Upper lobe of right lung (tissue), 1 donor: ENCODE measurements around the gene LTA. TPM values are rescaled to one million over a fixed set of nuclear protein-coding genes. Genes with fewer than 3 reads are reported as not detected.
"Not testable (repeated sequence)": the region's sequence is repeated elsewhere in the genome, so short reads cannot be mapped to it uniquely, and the experiment has no call there.

Source experiments
- ATAC-seq: fragments of 200-7000 bp; cut with Tn5 transposase; one replicate; pipeline ENCODE4 v1.9.1; 2020; ENCODE audit warnings: mild to moderate bottlenecking, moderate library complexity
- DNase-seq: peaks from one replicate; pipeline ENCODE4 v3.0.0-alpha.2; 2020
- H3K27ac ChIP-seq: fragments of 200-600 bp; one replicate; pipeline ENCODE4 v1.8.0; 2022
- H3K27me3 ChIP-seq: fragments of 200-600 bp; one replicate; pipeline ENCODE4 v1.8.0; 2022; ENCODE audit warnings: mild to moderate bottlenecking
- H3K36me3 ChIP-seq: fragments of 200-600 bp; one replicate; pipeline ENCODE4 v1.8.0; 2022
- H3K4me1 ChIP-seq: fragments of 200-600 bp; one replicate; pipeline ENCODE4 v1.8.0; 2022
- H3K4me3 ChIP-seq: fragments of 200-600 bp; one replicate; pipeline ENCODE4 v1.8.0; 2022; ENCODE audit warnings: mild to moderate bottlenecking
- H3K9me3 ChIP-seq: fragments of 200-600 bp; one replicate; pipeline ENCODE4 v1.8.0; 2022
- CTCF ChIP-seq: fragments of 200-600 bp; IDR thresholded peaks from one replicate; pipeline ENCODE4 v1.8.0; 2022; ENCODE audit warnings: antibody characterized with exemption
- intact Hi-C: fragments of 100-400 bp; cut with DNase I; formaldehyde crosslinking; loops from one replicate; pipeline ENCODE4 v1.11.0; 2022
- total RNA-seq: library from RNA; stranded (reverse); fragmentation: NEBNext Ultra II Directional; extraction: Animal tissue kit (Norgen Biotek cat#: 25700); gene quantifications from one replicate; pipeline ENCODE4 v1.2.1, GENCODE V29; 2021
- donor health status: DM: no; HTN: yes; CAD: no; lungs with severe emphysema.

Gene LTA
- total RNA-seq, 1 donor from 2014 or later = 0.46 TPM

- TF ChIP-seq CTCF = peak; percentile 22
- H3K27me3 ChIP-seq = no peaks in the 10 kb centered on the region
- no peak for DNase-seq
- H3K4me1 ChIP-seq = peaks cover 16% of the 10 kb centered on the region
- intact Hi-C loops = no loop called here
- no peak overlapping the region for H3K4me3 ChIP-seq
- peak overlapping the region; percentile 60 for H3K27ac ChIP-seq
- H3K9me3 ChIP-seq = no peaks in the 10 kb centered on the region
- no peaks in the 10 kb centered on the region for H3K36me3 ChIP-seq
- no peak for ATAC-seq
These were observed 13.4 kb downstream of the LTA start for GRCh38 chr6:31585491-31585890.

- Histone ChIP-seq H3K36me3 (no peaks in the 10 kb centered on the region), H3K9me3 (no peaks in the 10 kb centered on the region), H3K4me1 (peaks cover 16% of the 10 kb centered on the region), H3K4me3 (peak within 1 kb of the TSS; percentile 35), H3K27ac (peak within 1 kb of the TSS; percentile 60), H3K27me3 (no peaks in the 10 kb centered on the region)
- TF ChIP-seq CTCF = no peak
- intact Hi-C loops = no loop called here
- peak; percentile 64 for DNase-seq
- ATAC-seq = peak; percentile 71
These were observed 13.9 kb downstream of the LTA start, which contains the start of gene LST1 for GRCh38 chr6:31586008-31586407. Gene LST1 (plus strand): TSS chr6:31586277. CDS start chr6:31587300, 1,023 bp downstream.

GRCh38 chr6:31586599-31587281 lies 14.7 kb downstream of the LTA start:
- intact Hi-C loops = no loop called here
- Histone ChIP-seq H3K4me3 (peak overlapping the region; percentile 35), H3K9me3 (no peaks in the 10 kb centered on the region), H3K27me3 (no peaks in the 10 kb centered on the region), H3K36me3 (no peaks in the 10 kb centered on the region), H3K27ac (peak overlapping the region; percentile 60), H3K4me1 (peaks cover 12% of the 10 kb centered on the region)
- DNase-seq = peak; percentile 68
- no peak for TF ChIP-seq CTCF
- ATAC-seq = peak; percentile 80

GRCh38 chr6:31587791-31588777 lies 16.0 kb downstream of the LTA start:
- H3K9me3 ChIP-seq = no peaks in the 10 kb centered on the region
- peaks cover 10% of the 10 kb centered on the region for H3K4me1 ChIP-seq
- ATAC-seq (no peak), DNase-seq (no peak)
- no peak for TF ChIP-seq CTCF
- no peaks in the 10 kb centered on the region for H3K27me3 ChIP-seq
- intact Hi-C loops = no loop called here
- peak overlapping the region; percentile 35 for H3K4me3 ChIP-seq
- no peaks in the 10 kb centered on the region for H3K36me3 ChIP-seq
- peak overlapping the region; percentile 60 for H3K27ac ChIP-seq

- H3K9me3 ChIP-seq = no peaks in the 10 kb centered on the region
- H3K36me3 ChIP-seq = no peaks in the 10 kb centered on the region
- no peak for TF ChIP-seq CTCF
- ATAC-seq (peak; percentile 55), DNase-seq (peak; percentile 65)
- H3K27ac ChIP-seq = no peak overlapping the region
- no peaks in the 10 kb centered on the region for H3K27me3 ChIP-seq
- intact Hi-C loops = no loop called here
- no peak overlapping the region for H3K4me3 ChIP-seq
- peaks cover 10% of the 10 kb centered on the region for H3K4me1 ChIP-seq
These were observed 17.0 kb downstream of the LTA start for GRCh38 chr6:31588871-31589650.

GRCh38 chr6:31590691-31591090 lies 18.6 kb downstream of the LTA start:
- H3K9me3 ChIP-seq, H3K36me3 ChIP-seq, H3K27me3 ChIP-seq, ATAC-seq, H3K4me1 ChIP-seq, H3K27ac ChIP-seq, DNase-seq, H3K4me3 ChIP-seq, intact Hi-C loops: not testable (repeated sequence)
